Endothelial cell of umbilical vein (primary cell): ENCODE data around the gene EDN2.

Source experiments
- EZH2 ChIP-seq: IDR thresholded peaks from 2 replicates; pipeline ENCODE4 v1.6.1; 2012; ENCODE audit warnings: borderline replicate concordance, low read depth, mild to moderate bottlenecking, moderate library complexity, low read length, inconsistent platforms; ENCODE audit not compliant: severe bottlenecking
- MYC ChIP-seq: IDR thresholded peaks from one replicate; pipeline ENCODE4 v1.6.1; 2011; ENCODE audit warnings: mild to moderate bottlenecking, low read depth, low read length
- POLR2A ChIP-seq: IDR thresholded peaks from 2 replicates; pipeline ENCODE4 v1.6.1; 2012; ENCODE audit warnings: low read depth, mild to moderate bottlenecking, control low read depth, low read length
- TF ChIP-seq, protein P1 (sequence below): IDR thresholded peaks from 2 replicates; pipeline ENCODE4 v1.6.1; 2011; ENCODE audit not compliant: insufficient read depth, insufficient read length
- TF ChIP-seq, protein P2 (sequence below), 2 donors: IDR thresholded peaks; 1 replicate in 1 of 2; 2 replicates in 1 of 2; pipeline ENCODE4 v1.5.1; 2011; ENCODE audit warnings: low read length in 2 of 2, mild to moderate bottlenecking in 2 of 2, moderate library complexity in 2 of 2, control low read depth in 1 of 2, inconsistent platforms in 1 of 2, low read depth in 1 of 2; ENCODE audit not compliant: insufficient read depth in 1 of 2; ENCODE audit errors: extremely low read depth in 1 of 2

DNA sequence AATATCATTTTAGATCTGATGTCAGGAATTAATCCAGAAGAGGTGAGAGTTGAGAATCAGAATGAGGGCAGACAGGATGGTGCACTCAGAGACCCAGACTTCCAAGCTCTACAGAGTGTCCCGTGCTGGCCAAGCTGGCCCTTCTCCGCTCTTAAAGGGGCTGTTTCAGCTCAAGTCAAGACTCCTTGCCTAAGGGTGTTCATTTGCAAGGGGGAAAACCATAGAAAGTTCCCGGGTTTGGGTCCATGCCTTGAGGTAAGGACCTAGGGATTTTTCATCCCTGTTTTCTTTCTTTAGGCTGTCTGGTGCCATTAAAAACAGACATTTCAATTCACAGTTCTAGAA lies 47.5 kb downstream of the EDN2 start:
- TF ChIP-seq, protein P1, sequence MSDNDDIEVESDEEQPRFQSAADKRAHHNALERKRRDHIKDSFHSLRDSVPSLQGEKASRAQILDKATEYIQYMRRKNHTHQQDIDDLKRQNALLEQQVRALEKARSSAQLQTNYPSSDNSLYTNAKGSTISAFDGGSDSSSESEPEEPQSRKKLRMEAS: no peak
- TF ChIP-seq POLR2A (no peak), MYC (no peak), EZH2 (no peak)
- TF ChIP-seq, protein P2, sequence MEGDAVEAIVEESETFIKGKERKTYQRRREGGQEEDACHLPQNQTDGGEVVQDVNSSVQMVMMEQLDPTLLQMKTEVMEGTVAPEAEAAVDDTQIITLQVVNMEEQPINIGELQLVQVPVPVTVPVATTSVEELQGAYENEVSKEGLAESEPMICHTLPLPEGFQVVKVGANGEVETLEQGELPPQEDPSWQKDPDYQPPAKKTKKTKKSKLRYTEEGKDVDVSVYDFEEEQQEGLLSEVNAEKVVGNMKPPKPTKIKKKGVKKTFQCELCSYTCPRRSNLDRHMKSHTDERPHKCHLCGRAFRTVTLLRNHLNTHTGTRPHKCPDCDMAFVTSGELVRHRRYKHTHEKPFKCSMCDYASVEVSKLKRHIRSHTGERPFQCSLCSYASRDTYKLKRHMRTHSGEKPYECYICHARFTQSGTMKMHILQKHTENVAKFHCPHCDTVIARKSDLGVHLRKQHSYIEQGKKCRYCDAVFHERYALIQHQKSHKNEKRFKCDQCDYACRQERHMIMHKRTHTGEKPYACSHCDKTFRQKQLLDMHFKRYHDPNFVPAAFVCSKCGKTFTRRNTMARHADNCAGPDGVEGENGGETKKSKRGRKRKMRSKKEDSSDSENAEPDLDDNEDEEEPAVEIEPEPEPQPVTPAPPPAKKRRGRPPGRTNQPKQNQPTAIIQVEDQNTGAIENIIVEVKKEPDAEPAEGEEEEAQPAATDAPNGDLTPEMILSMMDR (IDR thresholded peaks at IDR 0.05; ENCODE audit: extremely low read depth in 1 of 2, insufficient read depth in 1 of 2, low read depth in 1 of 2, low read length in 2 of 2): no peak
